GM19324 (cell line): ENCODE results near the gene C14orf132.

Experiments used
- ATAC-seq: cut with Tn5 transposase; IDR thresholded peaks from one replicate; pipeline ENCODE4 v1.9.1; 2021; ENCODE audit warnings: mild to moderate bottlenecking, moderate library complexity; ENCODE audit not compliant: unreplicated experiment, low FRiP score

C14orf132 gene

DNA sequence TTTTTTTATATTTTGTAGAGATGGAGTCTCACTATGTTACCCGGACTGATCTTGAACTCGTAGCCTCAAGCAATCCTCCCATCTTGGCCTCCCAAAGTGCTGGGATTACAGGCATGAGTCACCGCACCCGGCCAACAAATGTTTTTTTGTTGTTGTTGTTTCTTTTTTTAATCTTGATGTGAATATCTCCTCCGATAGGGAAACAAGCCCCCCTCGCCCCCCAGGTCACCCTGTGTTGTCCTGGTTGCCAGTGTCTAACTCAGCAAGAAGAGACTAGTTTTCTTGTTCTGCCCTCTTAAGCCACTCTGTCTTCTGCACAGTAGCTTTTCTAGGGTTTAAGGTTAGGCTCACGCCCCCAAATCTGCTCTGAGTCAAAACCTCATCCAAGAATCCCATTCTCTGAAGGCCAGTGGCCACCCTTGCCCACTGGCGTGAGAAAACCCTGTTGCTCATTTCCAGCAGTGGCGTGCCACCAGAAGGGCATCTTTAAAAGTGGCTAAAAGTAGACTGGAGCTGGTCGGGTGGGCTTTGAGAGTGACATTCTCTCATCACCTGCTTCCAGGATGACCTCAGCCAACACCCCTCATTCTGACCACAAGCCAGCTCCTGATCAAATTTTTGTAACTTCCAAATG is 42.7 kb downstream of the C14orf132 start:
- no peak for ATAC-seq

DNA sequence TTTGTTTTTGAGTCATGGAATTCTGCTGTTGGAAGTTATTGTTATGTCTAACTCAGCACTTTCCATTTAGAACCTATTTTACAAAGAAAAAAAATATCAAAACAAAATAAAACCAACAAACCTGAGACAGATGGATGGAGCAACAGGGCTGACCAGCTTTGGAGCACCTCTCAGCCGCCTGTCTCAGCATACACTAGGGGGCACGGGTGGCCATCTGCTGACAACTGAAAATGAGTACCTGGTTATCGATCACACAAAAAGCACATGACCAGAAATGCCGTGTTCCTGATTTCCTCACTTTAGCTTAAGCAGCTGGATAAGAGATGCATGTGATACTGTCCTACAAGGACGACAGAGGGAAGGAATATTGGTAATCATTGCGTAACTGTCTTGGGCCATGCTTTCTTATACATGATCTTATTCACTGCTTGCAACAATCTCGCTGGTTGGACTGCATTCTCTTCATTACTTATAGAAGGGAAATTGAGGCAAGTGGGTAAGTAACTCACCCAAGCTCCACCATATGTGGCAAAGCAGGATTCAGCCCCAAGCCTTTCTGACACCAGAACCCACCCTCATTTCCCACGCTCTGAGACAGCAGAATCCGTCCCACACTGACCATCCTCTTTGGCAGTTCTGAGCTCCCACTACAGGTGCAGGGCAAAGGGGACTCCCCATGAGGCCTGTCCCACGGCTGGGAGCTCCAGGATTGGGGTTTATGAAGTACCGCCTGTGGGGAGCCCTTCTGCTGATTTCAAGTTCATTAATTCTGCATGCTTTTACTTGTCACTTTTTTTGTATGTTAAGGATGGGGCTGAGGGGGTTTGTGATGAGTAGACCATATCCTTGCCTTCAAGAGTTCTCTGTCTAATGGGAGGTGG is 43.5 kb downstream of the C14orf132 start:
- ATAC-seq: no peak

DNA sequence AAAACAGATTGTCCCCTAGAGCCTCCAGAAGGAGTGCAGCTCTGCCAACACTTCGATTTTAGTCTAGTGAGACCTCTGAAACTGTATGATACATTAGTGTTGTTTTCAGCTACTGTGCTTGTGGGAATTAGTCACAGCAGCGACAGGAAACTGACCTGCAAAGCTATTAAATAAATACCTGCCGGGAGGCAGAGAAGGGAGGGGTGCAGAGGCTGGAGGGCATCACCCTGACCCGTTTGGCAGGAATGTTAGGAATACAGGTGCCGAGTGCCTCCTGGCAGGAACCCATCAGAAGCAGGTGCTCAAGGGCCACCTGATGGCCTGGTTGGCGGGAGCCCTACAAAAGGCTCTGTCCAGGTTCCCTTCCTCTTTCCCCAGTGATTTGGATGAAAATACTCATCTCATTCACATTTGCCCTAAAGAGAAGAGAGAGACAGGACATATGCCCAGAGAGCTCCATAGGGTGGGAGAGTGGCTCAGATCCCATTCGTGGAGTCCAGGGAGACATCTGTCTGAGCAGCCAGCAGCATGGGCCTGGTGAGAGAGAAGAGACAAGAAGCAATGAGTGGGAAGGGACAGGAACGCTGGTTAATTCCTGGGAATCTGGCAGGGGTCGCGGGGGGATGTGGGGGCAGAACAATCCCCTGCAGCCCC is 44.6 kb downstream of the C14orf132 start:
- ATAC-seq: no peak

DNA sequence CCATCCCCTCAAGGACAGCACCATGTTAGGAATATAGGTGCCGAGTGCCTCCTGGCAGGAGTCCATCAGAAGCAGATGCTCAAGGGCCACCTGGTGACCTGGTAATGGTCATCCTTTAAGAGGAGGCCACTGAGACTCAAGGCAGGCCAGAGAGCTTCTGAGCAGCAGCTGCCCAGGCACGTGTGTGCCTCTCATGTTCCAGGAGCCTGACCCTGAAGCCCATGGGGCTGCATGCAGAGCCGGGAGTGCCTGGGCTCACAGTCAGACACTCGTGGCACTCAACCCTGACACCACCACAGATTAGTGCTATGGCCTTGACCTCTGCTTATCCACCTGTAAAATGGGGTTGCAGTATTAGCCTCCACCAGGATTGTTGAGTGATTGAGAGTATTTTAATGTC is 45.6 kb downstream of the C14orf132 start:
- no peak for ATAC-seq

DNA sequence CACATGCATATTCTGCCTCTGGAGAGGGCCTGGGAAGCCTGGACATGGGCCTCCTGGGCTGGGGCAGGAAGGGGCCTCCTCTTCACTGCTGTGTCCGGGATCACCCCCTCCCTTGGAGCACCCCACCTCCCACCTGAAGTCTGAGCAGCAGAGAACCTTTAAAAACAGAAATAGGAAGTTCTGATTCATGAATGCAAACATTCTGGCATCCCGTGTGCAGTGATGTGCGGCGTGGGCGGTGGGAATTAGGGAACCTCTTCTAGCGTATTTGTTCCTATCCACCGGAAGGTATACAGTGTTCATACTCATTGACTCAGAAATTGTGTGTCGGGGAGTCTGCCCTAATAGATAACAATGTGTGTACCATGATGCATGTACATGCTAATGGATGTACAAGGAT is 46.2 kb downstream of the C14orf132 start:
- ATAC-seq: no peak

GRCh38 chr14:96086032-96086431 is 46.9 kb downstream of the C14orf132 start:
- ATAC-seq: no peak

GRCh38 chr14:96086574-96087077 is 47.5 kb downstream of the C14orf132 start:
- no peak for ATAC-seq

DNA sequence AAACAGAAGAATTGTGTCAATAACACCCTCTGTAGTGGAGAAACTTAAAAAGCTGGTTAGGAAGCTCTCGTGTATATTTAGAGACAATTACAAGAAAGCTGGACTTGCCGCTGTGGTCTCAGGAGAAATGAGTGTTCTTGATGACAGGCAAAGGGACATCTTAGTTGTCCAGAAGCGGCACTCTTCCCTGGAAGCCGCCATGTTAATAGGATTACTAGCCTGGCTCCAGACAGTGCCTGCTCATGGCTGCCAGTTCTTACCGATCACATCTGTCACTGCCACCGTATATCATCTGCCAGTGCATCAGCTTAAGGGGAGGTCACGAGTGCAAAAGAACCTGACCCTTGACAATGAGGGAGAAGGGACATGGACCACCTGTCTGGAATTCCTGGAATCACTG is 48.9 kb downstream of the C14orf132 start:
- no peak for ATAC-seq

DNA sequence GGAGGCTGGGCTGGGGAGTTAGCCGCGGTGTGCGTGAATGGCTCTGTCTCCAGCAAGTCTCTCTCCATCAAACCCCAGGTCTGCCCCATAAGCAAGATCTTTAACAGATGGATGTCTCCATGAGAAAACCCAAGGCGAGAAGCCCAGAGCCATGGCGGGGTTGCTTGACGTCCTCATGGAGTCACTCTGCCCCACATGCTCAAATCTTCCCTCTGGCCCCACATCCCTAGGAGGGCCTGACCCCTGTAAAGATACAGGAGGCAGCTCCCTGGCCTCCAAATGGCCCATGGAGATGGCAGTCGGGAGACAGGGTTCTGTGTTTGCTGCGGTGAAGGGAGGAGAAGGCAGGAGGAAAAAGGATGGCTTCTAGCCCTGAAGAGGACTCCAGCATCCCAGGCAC is 49.3 kb downstream of the C14orf132 start:
- ATAC-seq: no peak

DNA sequence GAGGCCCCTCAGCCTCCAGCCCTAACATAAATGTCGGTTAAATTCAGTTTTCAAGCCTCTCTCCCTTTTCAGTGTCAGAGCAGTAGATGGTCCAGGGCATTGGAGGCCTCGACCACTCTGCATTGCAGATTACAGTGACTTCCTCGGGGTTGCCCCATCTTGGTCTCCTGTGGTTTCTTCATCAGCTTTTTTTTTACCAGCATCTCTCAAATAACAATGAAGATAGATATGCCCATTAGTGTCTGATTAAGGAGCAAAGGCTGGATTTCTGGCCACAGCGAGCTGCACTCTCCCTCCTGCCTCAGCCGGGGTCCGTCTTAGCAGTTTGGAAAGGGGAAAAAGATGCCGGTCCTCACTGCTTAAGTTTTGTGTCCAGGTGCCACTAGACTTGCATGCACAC is 49.7 kb downstream of the C14orf132 start:
- ATAC-seq: no peak

DNA sequence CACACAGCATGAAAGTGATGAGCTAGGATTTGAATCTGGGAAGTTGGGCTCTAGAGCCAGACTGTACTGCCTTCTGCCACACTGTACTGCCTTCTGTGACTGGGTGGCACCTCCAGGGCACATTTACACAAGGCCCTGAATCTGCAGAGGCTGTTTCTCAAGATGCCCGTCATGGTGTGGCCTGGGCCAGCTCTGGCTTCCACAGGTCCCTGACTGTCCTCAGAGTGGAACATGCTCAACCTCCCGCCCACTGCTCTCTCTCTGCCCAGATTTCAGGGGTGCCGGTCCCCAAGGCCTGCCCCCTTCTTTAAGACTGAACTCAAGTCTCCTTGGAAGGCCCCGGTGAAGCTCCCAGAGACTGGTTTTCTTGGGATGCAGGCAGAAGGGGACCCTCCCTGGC is 50.2 kb downstream of the C14orf132 start:
- ATAC-seq: no peak

- ATAC-seq: no peak
Observed at GRCh38 chr14:96090441-96091148, 51.4 kb downstream of the C14orf132 start.

- ATAC-seq: no peak
Observed at GRCh38 chr14:96091149-96091693, 52.1 kb downstream of the C14orf132 start.

DNA sequence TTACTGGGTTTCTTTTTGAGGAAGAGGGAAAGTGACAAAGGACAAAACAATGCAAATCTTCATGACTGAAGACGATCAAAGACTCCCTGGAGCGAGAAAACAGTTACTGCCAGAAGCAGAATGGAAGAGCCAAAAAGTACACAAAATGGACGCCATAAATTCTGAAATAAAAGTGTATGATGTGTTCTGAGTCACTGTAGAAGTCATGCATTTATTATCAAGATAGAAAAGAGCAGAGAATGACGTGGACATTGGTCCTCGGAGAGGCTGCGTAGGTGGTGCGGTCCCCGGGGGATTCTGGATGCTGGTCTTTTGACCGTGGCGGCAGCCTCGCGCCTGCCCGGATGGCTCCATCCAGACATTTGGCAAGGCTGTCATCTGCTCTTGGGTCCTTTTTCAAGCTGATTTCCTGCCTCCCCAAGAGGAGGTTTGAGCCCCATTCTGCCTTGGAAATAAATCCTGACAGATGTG is 52.8 kb downstream of the C14orf132 start:
- no peak for ATAC-seq

- ATAC-seq: no peak
Observed at GRCh38 chr14:96092936-96093335, 53.8 kb downstream of the C14orf132 start.

DNA sequence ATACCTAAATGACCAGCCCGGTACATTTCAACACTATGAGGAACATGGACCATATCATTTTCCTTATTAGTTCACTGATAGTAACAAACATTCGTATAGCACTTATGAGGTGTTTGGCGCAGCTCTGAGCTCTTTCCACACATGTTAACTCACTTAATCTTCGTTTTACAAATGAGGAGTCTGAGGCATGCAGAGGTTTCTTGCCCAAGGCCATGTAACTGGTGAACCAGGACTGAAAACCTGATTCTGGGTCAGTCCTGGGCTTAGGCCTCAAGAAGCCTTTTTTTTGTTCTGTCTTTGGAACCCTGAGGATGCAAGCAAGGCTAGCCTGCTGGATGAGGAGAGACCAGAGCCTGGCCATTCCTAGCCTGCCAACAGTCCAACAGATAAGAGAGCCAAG is 55.0 kb downstream of the C14orf132 start:
- no peak for ATAC-seq

- no peak for ATAC-seq
Observed at GRCh38 chr14:96094656-96095055, 55.5 kb downstream of the C14orf132 start.

DNA sequence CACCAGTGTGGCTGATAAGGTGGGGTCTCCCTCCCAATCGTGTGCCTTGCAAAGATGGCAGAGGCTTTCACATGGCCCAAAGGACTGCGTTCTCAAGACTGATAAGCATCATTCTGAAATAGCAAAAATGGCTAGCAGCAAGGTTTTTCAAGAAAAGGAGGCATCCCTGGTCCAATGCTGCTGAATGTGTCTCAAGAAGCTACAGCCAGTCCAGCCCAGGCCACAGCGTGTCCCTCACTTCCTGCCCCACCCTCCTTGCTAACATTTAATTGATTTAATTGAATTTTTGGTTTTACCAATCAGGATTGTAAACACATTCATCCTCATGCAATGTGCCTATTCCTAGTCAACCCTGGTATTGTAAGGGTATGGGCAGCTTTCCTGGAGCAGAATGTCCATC is 55.9 kb downstream of the C14orf132 start:
- no peak for ATAC-seq

DNA sequence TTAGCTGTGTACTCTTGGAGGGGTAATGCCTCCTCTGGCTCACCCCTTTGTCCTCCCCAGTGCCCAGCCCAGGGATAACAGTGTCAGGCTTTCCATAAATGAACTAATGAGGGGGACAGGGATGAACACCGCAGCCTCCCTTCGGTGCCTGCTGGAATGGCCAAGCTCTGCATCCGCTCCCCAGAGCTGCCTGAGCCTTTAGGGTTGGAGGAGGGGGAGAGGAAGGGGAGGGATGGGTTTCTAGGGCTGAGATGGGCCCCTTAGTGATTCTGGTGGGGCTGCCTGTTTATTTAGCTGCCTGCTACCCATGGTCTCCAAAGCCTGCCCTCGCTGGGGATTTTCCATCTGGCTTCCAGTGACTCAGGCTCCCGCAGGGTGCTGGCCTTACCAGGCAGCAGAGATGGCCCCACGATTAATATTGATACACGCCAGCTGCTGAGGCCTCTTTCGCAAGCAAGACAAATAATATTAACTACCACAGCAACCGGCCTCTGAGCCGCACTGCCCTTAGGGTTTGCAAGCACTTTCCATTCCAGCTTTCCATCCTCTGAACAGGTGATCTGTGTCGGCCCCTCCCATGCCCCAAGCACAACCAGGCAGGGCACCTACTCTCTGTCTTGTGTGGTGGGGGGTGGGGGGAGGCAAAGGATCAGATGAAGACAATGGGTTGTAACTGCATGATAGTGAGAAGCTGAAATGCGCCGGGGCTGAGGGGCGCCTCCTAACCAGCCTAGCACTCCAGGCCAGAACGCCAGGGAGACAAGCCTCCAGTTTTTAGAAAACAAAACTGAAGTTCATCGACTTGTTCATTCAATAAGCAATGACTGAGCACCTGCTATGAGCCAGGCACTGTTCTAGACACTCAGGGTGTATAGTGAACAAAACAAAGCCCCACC is 56.7 kb downstream of the C14orf132 start:
- no peak for ATAC-seq
